Neutrophil (primary cell): ENCODE measurements around the gene DUS1L.

Experiments
- H3K27ac ChIP-seq: fragments of 200-600 bp; sonication (generic); 2 replicates; pipeline ENCODE4 v1.5.1; 2016; ENCODE audit warnings: mild to moderate bottlenecking, moderate library complexity
- H3K27me3 ChIP-seq: fragments of 200-600 bp; sonication (generic); 2 replicates; pipeline ENCODE4 v1.6.0; 2016; ENCODE audit warnings: mild to moderate bottlenecking
- H3K36me3 ChIP-seq: fragments of 200-600 bp; sonication (generic); 2 replicates; pipeline ENCODE4 v1.5.1; 2017
- H3K4me1 ChIP-seq, 2 experiments: fragments of 200-600 bp in 1 of 2; sonication (generic) in 1 of 2; 1 replicate in 1 of 2; 2 replicates in 1 of 2; pipeline versions ENCODE4 v1.5.1 to v1.6.1; 2013 to 2016; ENCODE audit warnings: low read depth in 1 of 2, low read length in 1 of 2, mild to moderate bottlenecking in 1 of 2, moderate library complexity in 1 of 2; ENCODE audit not compliant: control insufficient read depth in 1 of 2, insufficient read depth in 1 of 2
- H3K4me3 ChIP-seq, 2 experiments: fragments of 200-600 bp in 1 of 2; sonication (generic) in 1 of 2; 1 replicate in 1 of 2; 2 replicates in 1 of 2; pipeline ENCODE4 v1.5.1; 2013 to 2016; ENCODE audit warnings: low read depth in 1 of 2, low read length in 1 of 2, mild to moderate bottlenecking in 1 of 2, moderate library complexity in 1 of 2
- H3K9me3 ChIP-seq: fragments of 200-600 bp; sonication (generic); 2 replicates; pipeline ENCODE4 v1.5.1; 2016
- TF ChIP-seq, protein P1 (sequence below): fragments of 200-600 bp; sonication (generic); IDR thresholded peaks from 2 replicates; pipeline ENCODE4 v1.5.1; 2016; ENCODE audit warnings: antibody characterized with exemption

DUS1L gene

GRCh38 chr17:82059272-82060000 is 6.2 kb downstream of the DUS1L start:
- H3K27me3 ChIP-seq = no peaks in the 10 kb centered on the region
- H3K9me3 ChIP-seq = no peaks in the 10 kb centered on the region
- H3K4me3 ChIP-seq = no peak overlapping the region
- H3K27ac ChIP-seq = no peak overlapping the region
- peaks cover 2 to 3% of the 10 kb centered on the region in 2 experiments for H3K4me1 ChIP-seq
- peaks cover 91% of the 10 kb centered on the region for H3K36me3 ChIP-seq
- TF ChIP-seq, protein P1, sequence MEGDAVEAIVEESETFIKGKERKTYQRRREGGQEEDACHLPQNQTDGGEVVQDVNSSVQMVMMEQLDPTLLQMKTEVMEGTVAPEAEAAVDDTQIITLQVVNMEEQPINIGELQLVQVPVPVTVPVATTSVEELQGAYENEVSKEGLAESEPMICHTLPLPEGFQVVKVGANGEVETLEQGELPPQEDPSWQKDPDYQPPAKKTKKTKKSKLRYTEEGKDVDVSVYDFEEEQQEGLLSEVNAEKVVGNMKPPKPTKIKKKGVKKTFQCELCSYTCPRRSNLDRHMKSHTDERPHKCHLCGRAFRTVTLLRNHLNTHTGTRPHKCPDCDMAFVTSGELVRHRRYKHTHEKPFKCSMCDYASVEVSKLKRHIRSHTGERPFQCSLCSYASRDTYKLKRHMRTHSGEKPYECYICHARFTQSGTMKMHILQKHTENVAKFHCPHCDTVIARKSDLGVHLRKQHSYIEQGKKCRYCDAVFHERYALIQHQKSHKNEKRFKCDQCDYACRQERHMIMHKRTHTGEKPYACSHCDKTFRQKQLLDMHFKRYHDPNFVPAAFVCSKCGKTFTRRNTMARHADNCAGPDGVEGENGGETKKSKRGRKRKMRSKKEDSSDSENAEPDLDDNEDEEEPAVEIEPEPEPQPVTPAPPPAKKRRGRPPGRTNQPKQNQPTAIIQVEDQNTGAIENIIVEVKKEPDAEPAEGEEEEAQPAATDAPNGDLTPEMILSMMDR = no peak

DNA sequence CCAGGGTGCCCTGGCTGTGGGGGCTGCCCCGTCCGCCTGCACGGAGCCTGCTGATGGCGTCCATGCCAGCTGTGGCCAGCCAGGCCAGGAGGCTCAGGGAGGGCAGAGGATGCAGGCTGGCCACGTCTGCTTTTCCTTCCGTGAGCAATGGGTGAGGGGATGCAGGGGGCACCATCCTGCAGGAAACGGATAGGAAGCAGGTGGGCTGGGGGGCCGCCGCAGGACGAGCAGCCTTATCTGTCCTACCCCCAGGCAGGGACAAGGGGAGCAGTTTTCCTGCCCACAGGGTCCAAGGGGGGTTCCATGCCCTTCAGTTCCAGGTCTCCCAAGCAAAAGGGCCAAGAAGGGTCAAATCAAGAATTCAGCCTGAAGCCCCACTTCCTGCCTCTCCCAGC is 6.8 kb downstream of the DUS1L start:
- Histone ChIP-seq H3K36me3 (peaks cover 97% of the 10 kb centered on the region), H3K9me3 (no peaks in the 10 kb centered on the region), H3K27me3 (no peaks in the 10 kb centered on the region), H3K4me3 (no peak overlapping the region), H3K27ac (no peak overlapping the region), H3K4me1 (no peaks in the 10 kb centered on the region)
- TF ChIP-seq, protein P1 = no peak

GRCh38 chr17:82058230-82058854 is 7.3 kb downstream of the DUS1L start:
- no peaks in the 10 kb centered on the region for H3K9me3 ChIP-seq
- H3K36me3 ChIP-seq = peaks cover 97% of the 10 kb centered on the region
- H3K4me1 ChIP-seq = no peaks in the 10 kb centered on the region
- no peak overlapping the region for H3K4me3 ChIP-seq
- TF ChIP-seq, protein P1 = no peak
- H3K27ac ChIP-seq = no peak overlapping the region
- H3K27me3 ChIP-seq = no peaks in the 10 kb centered on the region

- Histone ChIP-seq H3K36me3 (peaks cover 84% of the 10 kb centered on the region), H3K27ac (no peak overlapping the region), H3K27me3 (no peaks in the 10 kb centered on the region), H3K4me1 (peaks cover 9 to 12% of the 10 kb centered on the region in 2 experiments), H3K4me3 (no peak overlapping the region), H3K9me3 (no peaks in the 10 kb centered on the region)
- TF ChIP-seq, protein P1 = no peak
Measured at GRCh38 chr17:82056729-82057621, 8.6 kb downstream of the DUS1L start.

- Histone ChIP-seq H3K9me3 (no peaks in the 10 kb centered on the region), H3K36me3 (peaks cover 76% of the 10 kb centered on the region), H3K27ac (no peak overlapping the region), H3K27me3 (no peaks in the 10 kb centered on the region), H3K4me1 (peaks cover 9 to 13% of the 10 kb centered on the region in 2 experiments), H3K4me3 (no peak overlapping the region)
- TF ChIP-seq, protein P1 = no peak
Measured at GRCh38 chr17:82055965-82056728, 9.5 kb downstream of the DUS1L start.
